GM12878 (cell line): Measurements from ENCODE around the gene TAS2R10.

ENCODE experiments used
- HCFC1 ChIP-seq: fragments of 150-350 bp; IDR thresholded peaks from 2 replicates; pipeline ENCODE4 v1.6.1; 2014; ENCODE audit warnings: low read length
- HDAC2 ChIP-seq: fragments of 200-600 bp; sonication (generic); IDR thresholded peaks from 2 replicates; pipeline ENCODE4 v1.6.1; 2017
- HSF1 ChIP-seq: fragments of 150-350 bp; IDR thresholded peaks from 2 replicates; pipeline ENCODE4 v1.6.1; 2014; ENCODE audit warnings: mild to moderate bottlenecking, low read depth, low read length
- MEF2A ChIP-seq: IDR thresholded peaks from 2 replicates; pipeline ENCODE4 v1.6.1; 2011; ENCODE audit warnings: low read depth, mild to moderate bottlenecking, low read length, moderate library complexity; ENCODE audit not compliant: insufficient read depth
- TBL1XR1 ChIP-seq: IDR thresholded peaks from 2 replicates; pipeline ENCODE4 v1.6.1; 2012; ENCODE audit warnings: low read depth, low read length, improper control_type of control experiment

GRCh38 chr12:10783252-10783651, 42.9 kb downstream of the TAS2R10 start:
- TF ChIP-seq HDAC2 (no peak), HCFC1 (no peak), HSF1 (no peak), MEF2A (no peak), TBL1XR1 (no peak)
